Measurements from ENCODE around the gene MTUS2.

MTUS2 gene

GRCh38 chr13:28819046-28819730 lies 951 bp upstream of the MTUS2 start:
- TF ChIP-seq CTCF (IDR thresholded peaks at IDR 0.05) = no peak

- no peak for TF ChIP-seq CTCF (IDR thresholded peaks at IDR 0.05)
These were observed 422 bp upstream of the MTUS2 start for GRCh38 chr13:28819735-28820098.

- no peak for TF ChIP-seq CTCF (IDR thresholded peaks at IDR 0.05)
These were observed 2.0 kb downstream of the MTUS2 start for GRCh38 chr13:28822151-28822550.

- no peak for TF ChIP-seq CTCF (IDR thresholded peaks at IDR 0.05)
These were observed 2.7 kb downstream of the MTUS2 start for GRCh38 chr13:28822801-28823200.

- TF ChIP-seq CTCF (IDR thresholded peaks at IDR 0.05) = no peak
These were observed 5.2 kb downstream of the MTUS2 start for GRCh38 chr13:28825379-28825778.

GRCh38 chr13:28826368-28826767 lies 6.2 kb downstream of the MTUS2 start:
- no peak for TF ChIP-seq CTCF (IDR thresholded peaks at IDR 0.05)

GRCh38 chr13:28830580-28830979 lies 10.4 kb downstream of the MTUS2 start:
- no peak for TF ChIP-seq CTCF (IDR thresholded peaks at IDR 0.05)

GRCh38 chr13:28831117-28831516 lies 11.0 kb downstream of the MTUS2 start:
- no peak for TF ChIP-seq CTCF (IDR thresholded peaks at IDR 0.05)
